Caco-2 (cell line): ENCODE measurements around the gene TTC6. TPM values are rescaled to one million over a fixed set of nuclear protein-coding genes. Genes with fewer than 3 reads are reported as not detected.

Experiments
- BruUV-seq: library from RNA; stranded (reverse); fragments of 400-500 nt; replicated peaks from 2 replicates; lab custom pipeline; 2021; lab: Mats Ljungman, UMichigan
- CTCF ChIA-PET: fragments of 300-600 bp; sonication (Branson Sonifier 250); formaldehyde crosslinking; loops from one replicate; lab custom pipeline; 2022; ENCODE audit warnings: antibody characterized with exemption; lab: Charles Lee
- POLR2A ChIA-PET: fragments of 300-600 bp; sonication (Branson Sonifier 250); formaldehyde crosslinking; loops from one replicate; lab custom pipeline; 2022; ENCODE audit warnings: antibody characterized with exemption; lab: Charles Lee
- DNase-seq, 2 experiments: peaks; one replicate each; pipeline versions ENCODE4 v3.0.0 to v3.0.0-alpha.2; 2020 to 2022
- H3K27me3 ChIP-seq: replicated peaks from 2 replicates; pipeline ENCODE4 v1.6.0; 2011; ENCODE audit warnings: low read length; ENCODE audit not compliant: control insufficient read depth, insufficient read depth
- H3K36me3 ChIP-seq: 2 replicates; pipeline ENCODE4 v1.5.1; 2011; ENCODE audit warnings: low read length; ENCODE audit not compliant: control insufficient read depth, insufficient read depth
- H3K4me1 ChIP-seq: fragments of 250-450 bp; sonication (Bioruptor Pico); 2 replicates; pipeline ENCODE4 v1.5.1; 2020; ENCODE audit warnings: mild to moderate bottlenecking
- H3K4me3 ChIP-seq: 2 replicates; pipeline ENCODE4 v1.5.1; 2011; ENCODE audit warnings: low read depth, mild to moderate bottlenecking, control low read depth, low read length
- H3K9me3 ChIP-seq: fragments of 250-450 bp; sonication (Bioruptor Pico); 2 replicates; pipeline ENCODE4 v1.5.1; 2020; ENCODE audit warnings: mild to moderate bottlenecking, moderate library complexity
- H3K27ac Mint-ChIP-seq: one replicate; pipeline ENCODE4 v1.8.0; 2022; ENCODE audit warnings: mixed read lengths; ENCODE audit not compliant: unreplicated experiment
- H3K27me3 Mint-ChIP-seq: one replicate; pipeline ENCODE4 v1.8.0; 2022; ENCODE audit warnings: mixed read lengths; ENCODE audit not compliant: insufficient read depth, unreplicated experiment
- H3K36me3 Mint-ChIP-seq: one replicate; pipeline ENCODE4 v1.8.0; 2022; ENCODE audit warnings: mild to moderate bottlenecking, mixed read lengths; ENCODE audit not compliant: insufficient read depth, unreplicated experiment
- H3K4me1 Mint-ChIP-seq: one replicate; pipeline ENCODE4 v1.8.0; 2022; ENCODE audit warnings: low read depth, mixed read lengths; ENCODE audit not compliant: unreplicated experiment
- H3K4me3 Mint-ChIP-seq: one replicate; pipeline ENCODE4 v1.8.0; 2022; ENCODE audit warnings: mild to moderate bottlenecking, moderate library complexity, mixed read lengths; ENCODE audit not compliant: unreplicated experiment
- H3K9me3 Mint-ChIP-seq: one replicate; pipeline ENCODE4 v1.8.0; 2022; ENCODE audit warnings: mixed read lengths; ENCODE audit not compliant: unreplicated experiment
- intact Hi-C: fragments of 100-400 bp; cut with micrococcal nuclease; formaldehyde crosslinking; loops from one replicate; pipeline ENCODE4 v1.10.0; 2022; ENCODE audit not compliant: unreplicated experiment
- total RNA-seq: library from RNA; stranded (reverse); gene quantifications from 2 replicates; pipeline ENCODE4 v1.2.3, GENCODE V29; 2022
- TF ChIP-seq, protein P1 (sequence below), 2 experiments: fragments of 200-600 bp in 1 of 2; IDR thresholded peaks; 1 replicate in 1 of 2; 2 replicates in 1 of 2; pipeline versions ENCODE4 v1.5.1 to v1.8.0; 2011 to 2022; ENCODE audit warnings: antibody characterized with exemption in 1 of 2, control low read depth in 1 of 2, inconsistent platforms in 1 of 2, low read depth in 1 of 2, low read length in 1 of 2, mild to moderate bottlenecking in 1 of 2, moderate library complexity in 1 of 2; ENCODE audit not compliant: insufficient read depth in 1 of 2, severe bottlenecking in 1 of 2, unreplicated experiment in 1 of 2

TTC6 gene
- total RNA-seq, 1 experiment from 2014 or later, result 19.4 TPM

DNA sequence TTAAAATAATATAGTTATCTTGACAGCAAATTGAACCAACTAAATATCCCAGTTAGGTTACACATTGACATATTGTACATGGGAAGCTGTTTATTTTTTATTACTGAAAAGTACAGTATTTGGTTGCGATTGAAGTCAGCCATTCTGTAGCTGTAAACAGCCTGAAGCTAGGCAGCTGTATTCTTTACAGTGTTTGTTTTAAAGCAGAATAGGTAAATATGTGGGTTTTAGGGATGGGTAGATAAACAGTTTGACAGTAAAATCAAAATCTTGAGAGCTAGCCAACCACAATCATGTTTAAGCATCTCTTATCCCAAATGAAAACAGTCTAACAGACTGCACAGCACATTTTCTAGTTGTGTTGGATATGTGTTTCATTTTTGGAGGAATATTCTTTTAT lies 45.7 kb downstream of the TTC6 start:
- H3K4me1 Mint-ChIP-seq, result no peaks in the 10 kb centered on the region
- Histone ChIP-seq H3K27me3 (no peaks in the 10 kb centered on the region), H3K36me3 (no peaks in the 10 kb centered on the region), H3K4me1 (no peaks in the 10 kb centered on the region), H3K9me3 (no peaks in the 10 kb centered on the region), H3K4me3 (no peak overlapping the region)
- no peak overlapping the region for H3K4me3 Mint-ChIP-seq
- ChIA-PET CTCF (no interaction called here), POLR2A (no interaction called here)
- intact Hi-C loops, result no loop called here
- H3K36me3 Mint-ChIP-seq, result no peaks in the 10 kb centered on the region
- no TSS peak for BruUV-seq
- H3K9me3 Mint-ChIP-seq, result no peaks in the 10 kb centered on the region
- no peak overlapping the region for H3K27ac Mint-ChIP-seq
- DNase-seq, result no peak
- TF ChIP-seq, protein P1, sequence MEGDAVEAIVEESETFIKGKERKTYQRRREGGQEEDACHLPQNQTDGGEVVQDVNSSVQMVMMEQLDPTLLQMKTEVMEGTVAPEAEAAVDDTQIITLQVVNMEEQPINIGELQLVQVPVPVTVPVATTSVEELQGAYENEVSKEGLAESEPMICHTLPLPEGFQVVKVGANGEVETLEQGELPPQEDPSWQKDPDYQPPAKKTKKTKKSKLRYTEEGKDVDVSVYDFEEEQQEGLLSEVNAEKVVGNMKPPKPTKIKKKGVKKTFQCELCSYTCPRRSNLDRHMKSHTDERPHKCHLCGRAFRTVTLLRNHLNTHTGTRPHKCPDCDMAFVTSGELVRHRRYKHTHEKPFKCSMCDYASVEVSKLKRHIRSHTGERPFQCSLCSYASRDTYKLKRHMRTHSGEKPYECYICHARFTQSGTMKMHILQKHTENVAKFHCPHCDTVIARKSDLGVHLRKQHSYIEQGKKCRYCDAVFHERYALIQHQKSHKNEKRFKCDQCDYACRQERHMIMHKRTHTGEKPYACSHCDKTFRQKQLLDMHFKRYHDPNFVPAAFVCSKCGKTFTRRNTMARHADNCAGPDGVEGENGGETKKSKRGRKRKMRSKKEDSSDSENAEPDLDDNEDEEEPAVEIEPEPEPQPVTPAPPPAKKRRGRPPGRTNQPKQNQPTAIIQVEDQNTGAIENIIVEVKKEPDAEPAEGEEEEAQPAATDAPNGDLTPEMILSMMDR (IDR thresholded peaks at IDR 0.05; ENCODE audit: insufficient read depth in 1 of 2, low read depth in 1 of 2, low read length in 1 of 2, severe bottlenecking in 1 of 2, unreplicated experiment in 1 of 2), result no peak
- no peaks in the 10 kb centered on the region for H3K27me3 Mint-ChIP-seq

DNA sequence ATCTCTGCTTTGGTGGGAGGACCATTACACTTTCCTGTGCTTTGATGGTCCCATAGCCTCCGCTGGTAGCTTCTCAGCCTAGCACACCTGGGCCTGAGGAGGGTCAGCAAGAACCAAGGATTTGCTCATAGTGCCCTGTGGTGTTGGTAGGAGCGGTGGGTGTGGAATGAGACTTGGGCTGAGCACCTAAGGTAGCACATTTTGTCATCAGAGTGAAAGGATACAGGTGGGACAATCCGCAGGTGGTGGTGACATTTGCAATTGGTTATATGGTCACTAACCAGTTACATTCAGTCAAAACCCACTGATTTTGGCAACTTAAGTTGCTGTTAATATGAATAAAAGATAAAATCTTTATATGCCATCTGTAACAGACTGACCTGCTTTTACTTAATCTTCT lies 46.7 kb downstream of the TTC6 start:
- no peaks in the 10 kb centered on the region for H3K27me3 Mint-ChIP-seq
- no peaks in the 10 kb centered on the region for H3K4me1 Mint-ChIP-seq
- no peak overlapping the region for H3K27ac Mint-ChIP-seq
- H3K4me1 ChIP-seq, result no peaks in the 10 kb centered on the region
- H3K36me3 ChIP-seq, result no peaks in the 10 kb centered on the region
- no TSS peak for BruUV-seq
- ChIA-PET CTCF (no interaction called here), POLR2A (no interaction called here)
- TF ChIP-seq, protein P1 (IDR thresholded peaks at IDR 0.05; ENCODE audit: insufficient read depth in 1 of 2, low read depth in 1 of 2, low read length in 1 of 2, severe bottlenecking in 1 of 2, unreplicated experiment in 1 of 2), result no peak
- H3K4me3 Mint-ChIP-seq, result no peak overlapping the region
- no peak overlapping the region for H3K4me3 ChIP-seq
- intact Hi-C loops, result no loop called here
- no peak for DNase-seq
- H3K27me3 ChIP-seq, result no peaks in the 10 kb centered on the region
- no peaks in the 10 kb centered on the region for H3K9me3 Mint-ChIP-seq
- H3K36me3 Mint-ChIP-seq, result no peaks in the 10 kb centered on the region
- H3K9me3 ChIP-seq, result no peaks in the 10 kb centered on the region

DNA sequence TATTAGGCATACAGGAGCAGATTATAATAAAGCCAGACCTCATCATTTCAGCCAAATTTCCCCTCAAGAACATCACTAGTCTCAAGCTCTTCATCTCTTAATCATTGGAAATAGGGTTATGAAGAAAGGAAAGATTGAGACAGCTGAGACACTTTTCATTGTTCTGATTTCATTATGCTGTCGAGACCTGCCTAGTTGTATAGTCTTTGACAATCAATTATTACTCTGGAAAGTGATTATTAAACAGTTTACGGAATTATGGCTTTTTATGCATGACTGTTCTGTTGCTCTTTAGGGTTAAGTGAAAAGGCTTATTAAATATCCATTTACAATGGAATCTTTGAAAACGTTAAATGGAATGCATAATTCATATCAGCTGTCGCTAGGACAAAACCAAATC lies 48.3 kb downstream of the TTC6 start:
- Mint-ChIP-seq H3K9me3 (no peaks in the 10 kb centered on the region), H3K27ac (no peak overlapping the region), H3K4me1 (no peaks in the 10 kb centered on the region), H3K4me3 (no peak overlapping the region), H3K27me3 (no peaks in the 10 kb centered on the region), H3K36me3 (no peaks in the 10 kb centered on the region)
- CTCF ChIA-PET, result no interaction called here
- POLR2A ChIA-PET, result no interaction called here
- no peak for DNase-seq
- Histone ChIP-seq H3K36me3 (no peaks in the 10 kb centered on the region), H3K9me3 (no peaks in the 10 kb centered on the region), H3K4me1 (no peaks in the 10 kb centered on the region), H3K4me3 (no peak overlapping the region), H3K27me3 (no peaks in the 10 kb centered on the region)
- no TSS peak for BruUV-seq
- intact Hi-C loops, result no loop called here
- TF ChIP-seq, protein P1 (IDR thresholded peaks at IDR 0.05; ENCODE audit: insufficient read depth in 1 of 2, low read depth in 1 of 2, low read length in 1 of 2, severe bottlenecking in 1 of 2, unreplicated experiment in 1 of 2), result no peak

Other genes starting within 250 kb of the TTC6 start
- 271 and 291 TPM in 2 replicates for gene FOXA1, start 380 bp upstream of the TTC6 start, total RNA-seq